Head of caudate nucleus (tissue), 42 donors: ENCODE results near the gene USB1.

Experiments
- DNase-seq, 42 donors: peaks; one replicate each; pipeline versions ENCODE4 v3.0.0 to v3.0.0-alpha.2; 2020 to 2021; ENCODE audit warnings: mixed read lengths in 7 of 42
- intact Hi-C: fragments of 100-400 bp; cut with DNase I; formaldehyde crosslinking; loops from one replicate; pipeline ENCODE4 v1.15.0; 2022

USB1 gene

DNA sequence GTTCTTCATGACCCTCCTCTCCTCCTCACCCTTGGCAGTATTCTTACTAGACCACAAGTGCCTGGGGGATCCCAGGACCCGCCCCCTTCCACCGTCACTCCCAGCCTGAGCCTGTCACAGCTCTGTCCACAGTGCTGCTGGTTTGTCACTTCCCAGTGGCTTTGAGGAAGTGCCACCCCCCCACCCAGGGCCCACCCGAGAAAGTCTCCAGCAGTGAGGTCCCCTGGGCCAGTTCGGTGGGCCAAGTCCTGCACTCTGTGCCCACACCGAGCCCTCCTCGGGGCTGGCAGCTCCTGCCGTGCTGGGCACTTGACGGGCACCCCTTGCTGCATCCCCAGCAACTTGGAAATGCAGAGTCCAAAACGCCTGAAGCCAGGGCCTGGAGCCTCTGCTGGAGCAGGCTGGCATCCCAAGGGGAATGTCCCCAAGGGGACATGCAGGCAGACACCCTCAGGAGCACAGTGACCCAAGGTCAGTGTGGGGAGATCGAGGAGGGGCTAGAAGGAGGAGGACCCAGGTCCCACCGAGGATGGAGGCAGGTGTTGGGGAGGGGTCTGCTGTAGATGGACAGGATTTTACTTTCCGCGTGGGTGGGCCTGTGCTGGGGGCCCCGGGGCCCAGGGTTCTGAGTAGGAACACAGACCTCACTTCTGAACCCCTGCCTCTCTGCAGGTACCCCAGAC lies 39.9 kb downstream of the USB1 start:
- intact Hi-C loops, result no loop called here
- DNase-seq, result no peak

DNA sequence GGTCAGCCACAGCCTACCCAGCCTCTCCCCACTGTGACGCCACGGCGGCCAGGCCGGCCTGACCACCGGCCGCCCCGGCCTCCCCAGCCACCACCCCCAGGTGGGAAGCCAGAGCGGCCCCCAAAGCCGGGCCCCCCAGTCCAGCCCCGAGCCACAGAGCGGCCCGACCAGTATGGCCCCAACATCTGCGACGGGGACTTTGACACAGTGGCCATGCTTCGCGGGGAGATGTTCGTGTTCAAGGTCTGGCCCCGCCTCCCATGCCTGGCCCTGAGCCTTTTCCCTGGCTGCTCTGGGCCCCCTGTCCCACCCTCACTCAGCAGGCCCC lies 40.4 kb downstream of the USB1 start:
- intact Hi-C loops, result no loop called here
- no peak for DNase-seq

DNA sequence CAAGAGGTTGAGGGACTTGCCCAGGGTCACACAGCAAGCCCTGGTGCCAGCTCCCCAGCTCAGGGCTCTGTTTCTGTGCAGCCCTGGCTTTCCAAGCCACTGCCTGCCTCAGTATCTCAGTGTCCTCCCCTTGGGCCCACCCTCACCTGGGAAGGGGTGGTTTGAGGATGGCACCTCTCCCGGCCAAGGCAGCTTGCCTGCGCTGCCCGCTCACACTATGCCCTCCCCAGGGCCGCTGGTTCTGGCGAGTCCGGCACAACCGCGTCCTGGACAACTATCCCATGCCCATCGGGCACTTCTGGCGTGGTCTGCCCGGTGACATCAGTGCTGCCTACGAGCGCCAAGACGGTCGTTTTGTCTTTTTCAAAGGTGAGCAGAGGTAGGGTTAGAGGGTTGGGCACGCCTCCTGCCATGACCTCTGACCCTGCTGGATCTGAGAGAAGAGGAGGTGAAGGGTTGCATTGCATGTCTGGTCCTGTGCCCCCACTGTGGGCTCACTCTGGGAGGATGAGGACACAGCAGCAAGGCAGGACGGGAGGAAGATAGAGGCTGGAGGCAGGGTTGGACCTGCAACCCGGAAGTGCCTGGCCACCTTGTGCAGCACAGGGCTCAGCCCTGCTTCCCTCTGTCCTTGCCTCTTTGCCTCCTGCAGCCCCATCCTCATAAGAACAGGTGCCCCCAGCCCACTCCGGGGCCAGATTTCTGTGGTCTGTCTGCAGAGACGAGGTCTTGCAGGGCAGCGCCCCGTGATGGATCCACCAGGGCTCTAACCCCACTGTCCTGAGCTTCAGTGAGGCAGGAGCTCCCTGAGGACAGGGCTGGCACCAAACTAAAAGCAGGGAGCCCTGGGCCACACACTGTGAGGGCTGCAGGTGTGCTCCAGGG lies 41.0 kb downstream of the USB1 start:
- DNase-seq, result no peak
- intact Hi-C loops, result no loop called here

DNA sequence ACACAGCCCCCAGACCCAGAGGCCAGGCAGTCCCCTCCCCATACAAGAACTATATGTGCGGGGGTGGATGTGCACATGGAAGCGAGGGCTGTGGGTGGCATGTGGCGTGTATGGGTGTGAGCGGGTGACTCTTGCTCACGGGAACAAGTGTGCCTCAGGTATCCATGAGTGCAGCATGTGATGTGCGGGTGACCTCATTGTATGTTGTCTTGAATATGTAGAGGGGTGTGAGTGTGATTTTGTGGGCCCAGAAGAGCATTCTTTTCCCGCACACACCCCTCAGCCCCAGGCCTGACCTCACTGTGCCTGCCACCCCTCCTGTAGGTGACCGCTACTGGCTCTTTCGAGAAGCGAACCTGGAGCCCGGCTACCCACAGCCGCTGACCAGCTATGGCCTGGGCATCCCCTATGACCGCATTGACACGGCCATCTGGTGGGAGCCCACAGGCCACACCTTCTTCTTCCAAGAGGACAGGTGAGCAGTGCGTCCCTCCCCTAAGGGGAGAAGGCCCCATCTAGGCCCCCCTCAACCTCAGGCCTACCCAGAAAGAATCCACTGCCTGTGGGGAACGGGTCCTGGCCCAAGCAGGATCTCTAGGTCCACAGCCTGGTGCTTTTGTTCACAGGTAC lies 41.8 kb downstream of the USB1 start:
- DNase-seq, result no peak
- intact Hi-C loops, result no loop called here

DNA sequence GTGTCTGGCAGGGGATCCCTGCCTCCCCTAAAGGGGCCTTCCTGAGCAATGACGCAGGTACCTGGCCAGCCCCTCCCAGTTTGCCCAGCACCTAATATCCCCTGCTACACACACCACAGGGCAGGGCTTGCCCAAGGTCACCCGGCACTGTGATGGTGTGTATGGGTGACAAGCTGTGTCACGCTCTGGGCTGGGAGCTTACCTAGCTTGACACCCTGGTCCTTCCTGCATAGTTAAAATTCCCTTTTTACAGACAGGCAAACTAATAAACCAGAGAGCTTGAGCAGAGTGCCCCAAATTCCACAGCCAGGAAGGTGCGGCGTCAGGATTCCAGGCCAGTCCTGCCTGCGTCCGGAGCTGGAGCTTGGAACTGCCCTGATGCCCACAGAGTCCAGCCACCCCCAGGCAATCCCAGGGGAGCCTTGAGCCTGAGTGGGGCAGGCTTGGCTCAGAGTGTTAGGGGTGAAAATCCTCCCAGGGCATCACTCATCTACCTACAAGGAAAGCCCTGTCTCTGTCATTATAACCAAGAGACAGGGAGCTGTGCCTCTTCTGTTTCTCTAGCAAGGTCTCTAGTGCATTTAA lies 42.5 kb downstream of the USB1 start:
- no peak for DNase-seq
- intact Hi-C loops, result no loop called here

DNA sequence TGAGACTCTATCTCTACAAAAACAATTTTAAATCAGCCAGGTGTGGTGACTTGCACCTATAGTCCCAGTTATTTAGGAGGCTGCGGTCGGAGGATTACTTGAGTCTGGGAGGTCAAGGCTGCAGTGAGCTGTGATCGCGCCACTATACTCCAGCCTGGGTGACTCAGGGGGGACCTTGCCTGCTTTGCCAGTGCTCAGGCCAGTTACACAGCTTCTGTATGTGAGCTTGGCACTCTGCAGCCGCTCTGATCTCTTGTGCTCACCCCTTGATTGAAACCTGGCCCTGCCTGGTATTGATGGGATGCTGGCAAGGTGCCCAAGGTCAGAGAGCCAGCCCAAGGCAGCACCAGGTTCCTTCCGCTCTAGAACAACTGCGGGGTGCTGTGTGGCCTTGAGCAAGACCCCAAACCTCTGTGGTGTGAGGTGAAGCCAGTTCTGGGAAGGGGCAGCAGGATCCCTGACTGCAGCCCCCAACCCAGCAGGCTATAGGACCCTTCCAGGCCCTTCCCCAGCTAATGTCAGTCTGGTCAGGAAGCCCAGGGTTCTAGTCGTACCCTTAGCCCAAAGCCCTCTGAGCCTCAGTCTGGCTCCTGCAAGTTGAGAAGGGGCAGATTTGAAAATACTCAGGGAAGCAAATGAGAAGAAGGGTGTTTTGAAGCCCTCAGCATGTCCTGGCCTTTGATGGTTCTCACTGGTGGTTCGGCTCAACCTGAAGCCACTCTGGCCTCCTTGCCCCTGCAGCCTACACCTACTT lies 43.2 kb downstream of the USB1 start:
- no peak for DNase-seq
- intact Hi-C loops, result no loop called here

DNA sequence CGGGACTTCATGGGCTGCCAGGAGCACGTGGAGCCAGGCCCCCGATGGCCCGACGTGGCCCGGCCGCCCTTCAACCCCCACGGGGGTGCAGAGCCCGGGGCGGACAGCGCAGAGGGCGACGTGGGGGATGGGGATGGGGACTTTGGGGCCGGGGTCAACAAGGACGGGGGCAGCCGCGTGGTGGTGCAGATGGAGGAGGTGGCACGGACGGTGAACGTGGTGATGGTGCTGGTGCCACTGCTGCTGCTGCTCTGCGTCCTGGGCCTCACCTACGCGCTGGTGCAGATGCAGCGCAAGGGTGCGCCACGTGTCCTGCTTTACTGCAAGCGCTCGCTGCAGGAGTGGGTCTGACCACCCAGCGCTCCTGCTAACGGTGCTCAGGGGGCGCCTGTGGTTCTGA lies 43.9 kb downstream of the USB1 start:
- no peak for DNase-seq
- intact Hi-C loops, result no loop called here

DNA sequence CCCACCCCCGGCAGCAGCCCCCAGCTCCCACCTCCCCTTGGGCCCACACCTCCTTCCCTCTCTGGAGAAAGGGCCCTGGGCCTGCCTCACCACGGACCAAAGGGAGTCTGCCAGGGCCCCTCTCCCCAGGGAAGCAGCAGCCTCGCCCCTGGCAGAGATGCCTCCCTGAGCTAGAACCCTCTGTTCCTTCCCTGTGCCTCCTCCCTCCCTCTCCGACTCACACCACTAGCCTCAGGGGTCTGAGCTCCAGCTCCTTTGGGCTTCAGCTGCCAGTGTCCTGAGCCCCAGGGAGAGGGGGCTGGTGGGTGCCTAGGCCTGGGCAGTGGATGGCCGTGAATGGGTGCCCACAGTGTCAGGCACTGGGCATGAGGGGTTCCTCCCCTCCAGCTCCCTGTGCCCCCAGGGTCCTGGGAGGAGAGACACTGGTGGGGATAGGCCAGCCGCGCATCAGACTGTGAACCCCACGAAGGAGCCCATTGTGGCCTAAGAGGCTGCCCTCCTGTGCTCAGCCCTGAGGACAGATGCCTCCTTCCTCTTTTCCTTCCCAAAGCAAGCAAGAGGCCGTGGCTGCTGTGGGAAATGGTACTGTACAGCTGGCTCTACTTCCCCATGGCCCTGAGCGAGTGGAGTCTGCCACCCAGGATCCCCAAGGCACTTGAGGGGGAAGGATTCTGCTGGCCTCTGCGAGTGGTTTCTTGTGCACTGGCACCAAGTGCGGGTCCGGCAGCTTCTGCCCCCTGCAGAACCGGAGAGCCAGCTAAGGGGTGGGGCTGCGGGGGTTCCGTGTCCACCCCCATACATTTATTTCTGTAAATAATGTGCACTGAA lies 45.1 kb downstream of the USB1 start:
- DNase-seq, result no peak
- intact Hi-C loops, result no loop called here

DNA sequence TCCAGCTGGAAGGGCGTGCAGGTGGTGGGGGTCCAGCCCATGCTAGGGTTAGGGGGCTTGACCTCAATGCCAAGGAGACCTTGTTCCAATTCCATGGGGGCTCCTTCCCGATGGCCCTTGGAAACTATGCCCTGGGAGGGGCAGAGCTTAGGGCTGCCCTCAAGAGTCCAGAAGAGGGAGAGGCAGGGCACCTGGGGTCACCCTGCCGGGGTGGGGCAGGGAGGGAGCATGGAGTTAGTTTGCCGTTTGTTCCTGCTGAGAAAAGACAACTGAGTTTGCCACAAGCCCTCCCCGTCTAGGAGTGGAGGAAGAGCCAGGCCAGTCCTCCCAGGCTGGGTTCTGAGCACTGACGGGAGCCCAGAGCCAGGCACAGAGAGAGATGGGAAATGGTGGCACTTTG lies 45.7 kb downstream of the USB1 start:
- DNase-seq, result no peak
- intact Hi-C loops, result no loop called here

DNA sequence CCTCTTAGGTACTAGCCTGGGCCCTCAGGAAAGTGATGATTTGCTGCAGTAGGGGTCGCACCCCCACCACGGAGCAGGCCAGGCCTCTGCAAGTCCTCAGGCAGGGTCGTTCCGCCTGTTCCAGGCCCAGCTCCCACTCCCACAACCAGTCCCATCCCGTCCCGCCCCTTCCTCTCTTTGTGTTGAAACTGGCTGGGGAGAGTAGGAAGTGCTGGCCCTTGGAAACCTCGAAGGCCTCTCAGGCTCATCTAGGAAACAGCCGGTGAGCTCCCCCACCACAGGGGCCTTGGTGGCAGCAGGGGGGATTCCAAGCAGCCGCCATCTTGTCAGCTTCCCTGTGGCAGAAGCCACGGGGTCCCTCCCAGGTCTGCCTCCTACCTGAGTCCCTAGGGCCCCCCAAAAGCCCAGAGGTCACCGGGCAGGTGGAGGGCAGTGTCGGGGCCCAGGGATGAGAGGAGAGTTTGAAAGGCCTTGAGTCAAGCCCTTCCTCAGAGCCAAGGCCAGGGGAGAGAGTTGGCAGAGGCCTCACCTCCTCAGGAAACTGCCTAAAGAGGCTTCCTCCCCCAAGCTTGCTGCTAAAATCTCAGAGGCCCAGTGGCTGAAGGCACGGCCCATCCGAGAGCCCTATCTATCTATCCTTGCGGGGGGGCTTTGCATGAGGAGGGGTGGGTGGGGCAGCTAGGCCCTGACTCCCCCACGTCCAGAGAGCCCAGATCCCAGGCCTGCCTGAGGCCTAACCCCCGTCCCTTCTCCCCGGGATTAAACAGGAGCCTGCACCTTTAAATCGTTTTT lies 46.5 kb downstream of the USB1 start:
- intact Hi-C loops, result no loop called here

DNA sequence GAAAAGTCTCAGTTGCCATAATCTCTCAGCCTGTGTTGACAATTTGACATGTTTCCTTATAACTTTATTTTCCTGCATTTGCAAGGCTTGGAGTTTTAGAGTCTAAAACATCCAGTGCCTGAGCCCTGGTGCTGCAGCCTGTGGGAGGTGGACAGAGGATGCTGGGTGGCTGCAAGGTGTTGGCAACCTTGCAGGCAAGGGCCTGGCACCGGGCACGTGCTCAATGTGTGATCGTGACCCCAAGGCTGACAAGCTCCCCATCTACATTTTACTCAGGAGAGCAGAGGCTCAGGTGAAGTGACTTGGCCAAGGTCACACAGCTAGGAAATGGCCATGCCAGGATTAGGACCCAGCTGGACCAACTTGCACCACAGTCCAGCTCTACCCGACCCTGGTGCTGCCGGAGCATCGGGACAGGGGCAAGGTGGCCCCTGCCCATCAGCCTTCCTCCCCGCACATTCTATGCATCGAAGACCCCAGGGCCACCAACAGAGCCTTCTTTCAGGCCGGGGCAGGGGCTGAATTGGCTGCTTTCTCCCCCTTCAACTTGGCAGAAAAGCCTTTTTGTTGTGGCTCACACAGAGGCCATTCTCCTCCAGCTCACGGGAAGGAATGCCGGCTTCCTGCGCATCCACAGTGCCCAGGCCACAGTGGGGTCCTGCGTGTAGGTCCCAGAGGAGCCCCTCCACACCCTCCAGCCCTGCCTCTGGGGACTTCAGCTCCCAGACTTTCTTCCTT lies 47.5 kb downstream of the USB1 start:
- intact Hi-C loops, result no loop called here

More for the DNA sequence above, 46.5 kb downstream of the USB1 start:
- DNase-seq, result no peak

DNA sequence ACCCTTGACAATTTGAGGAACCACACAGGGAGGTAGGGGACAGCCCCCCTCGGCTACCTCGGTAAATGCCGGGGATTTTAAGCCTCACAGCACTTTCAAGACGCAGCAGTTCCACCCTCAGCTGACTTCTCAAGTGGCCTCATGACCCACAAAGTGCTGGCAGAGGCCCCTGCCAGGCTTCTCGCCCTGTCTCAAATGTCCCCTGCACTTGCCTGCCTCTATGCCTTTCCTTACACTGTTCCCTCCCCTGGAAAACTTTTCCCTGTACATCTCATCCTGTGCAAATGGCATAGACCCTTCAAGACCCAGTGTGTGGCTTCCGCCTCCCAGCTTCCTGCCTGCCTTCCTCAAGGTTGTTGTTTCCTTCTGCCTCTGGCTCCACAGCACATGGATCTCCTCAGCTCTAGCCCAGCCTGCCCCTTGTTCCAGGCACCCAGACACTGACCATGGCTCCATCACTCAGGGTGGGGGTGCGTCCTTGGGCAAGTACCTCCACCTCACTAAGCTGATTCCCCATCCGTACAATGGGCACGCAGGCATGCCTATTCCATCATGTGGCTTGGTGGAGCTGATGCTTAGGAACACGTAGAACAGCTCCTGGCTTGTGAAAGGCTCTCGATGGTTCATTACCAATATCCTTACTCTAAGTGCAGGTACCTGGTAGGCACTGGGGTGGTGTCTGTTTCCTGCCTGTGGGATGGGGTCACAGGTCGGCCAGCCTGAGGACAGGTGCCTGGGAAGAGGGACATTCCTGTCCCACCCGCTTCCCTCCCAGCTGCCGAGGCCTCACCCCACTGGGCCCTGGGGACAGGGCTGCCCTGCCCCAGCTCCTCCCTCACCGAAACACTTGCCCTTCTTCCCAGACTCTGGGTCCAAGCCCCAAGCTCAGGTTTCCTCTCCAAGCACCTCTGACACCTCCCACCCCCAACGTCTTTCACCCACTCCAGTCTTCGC lies 48.3 kb downstream of the USB1 start:
- no peak for DNase-seq
- intact Hi-C loops, result no loop called here

More for the DNA sequence above, 47.5 kb downstream of the USB1 start:
- DNase-seq, result peak in 1 of 42 donors; percentile 24

DNA sequence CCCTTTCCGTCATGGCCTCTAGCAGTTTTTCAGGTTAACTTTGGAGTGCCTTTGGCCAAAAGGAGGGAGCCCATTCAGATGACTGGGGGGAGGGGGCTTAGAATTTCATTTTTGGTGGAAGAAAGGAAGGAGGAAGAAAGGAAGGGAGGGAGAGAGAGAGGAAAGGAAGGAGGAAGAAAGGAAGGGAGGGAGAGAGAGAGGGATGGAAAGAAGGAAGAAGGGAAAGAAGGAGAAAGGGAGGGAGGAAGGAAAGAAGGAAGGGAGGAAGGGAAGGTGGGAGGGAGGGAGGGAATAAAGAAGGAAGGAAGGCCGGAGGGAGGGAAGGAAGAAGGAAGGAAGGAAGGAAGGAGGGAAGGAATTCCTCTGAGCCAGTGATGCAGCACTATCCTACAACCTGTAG lies 50.1 kb downstream of the USB1 start:
- intact Hi-C loops, result no loop called here
- DNase-seq, result no peak

DNA sequence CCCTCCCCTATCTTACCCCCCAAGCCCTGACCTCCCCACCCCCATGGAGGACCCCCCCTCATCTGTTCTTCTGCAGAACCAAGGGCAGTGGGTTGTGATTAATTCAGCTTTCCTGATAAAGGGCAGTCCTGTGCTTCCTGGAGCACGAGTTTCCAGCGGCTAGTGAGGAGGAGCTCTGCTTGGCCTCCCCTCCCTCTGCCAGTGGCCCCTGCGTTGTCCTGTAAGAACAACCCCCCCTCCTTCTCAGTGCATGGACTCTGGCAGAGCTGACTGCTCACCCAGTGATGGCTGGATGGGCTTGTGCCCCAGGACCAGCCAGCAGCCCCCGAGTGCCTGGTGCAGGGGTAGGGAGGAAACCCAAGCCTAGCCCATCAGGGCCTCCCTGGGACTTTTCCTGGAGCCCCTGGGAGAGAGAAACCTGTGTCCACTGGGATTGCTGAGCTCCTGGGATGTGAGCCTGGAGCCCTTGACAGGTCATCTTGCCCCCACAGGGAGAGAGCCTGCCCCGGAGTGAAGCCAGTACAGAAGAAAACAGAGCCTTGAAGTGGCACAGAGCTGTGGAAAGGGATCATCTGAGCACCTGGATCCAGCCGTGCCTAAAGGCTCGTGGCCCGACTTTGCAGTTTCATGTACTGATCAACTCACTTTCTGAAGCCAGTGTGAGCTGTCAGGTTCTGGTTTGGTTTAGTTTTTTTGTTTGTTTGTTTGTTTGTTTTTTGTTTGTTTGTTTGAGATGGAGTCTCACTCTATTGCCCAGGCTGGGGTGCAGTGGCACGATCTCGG lies 50.8 kb downstream of the USB1 start:
- intact Hi-C loops, result no loop called here
- DNase-seq, result no peak

DNA sequence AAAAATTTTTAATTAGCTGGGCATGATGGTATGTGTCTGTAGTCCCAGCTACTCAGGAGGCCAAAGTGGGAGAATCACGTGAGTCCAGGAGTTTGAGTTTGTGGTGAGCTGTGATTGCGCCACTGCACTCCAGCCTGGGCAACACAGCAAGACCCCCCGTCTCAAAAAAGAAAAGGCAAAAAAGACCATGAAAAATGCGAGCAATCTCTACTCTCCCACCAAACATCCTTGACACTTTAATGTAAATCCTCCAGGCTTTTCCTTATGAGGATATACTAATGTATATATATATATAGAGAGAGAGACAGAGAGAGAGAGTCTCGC lies 52.4 kb downstream of the USB1 start:
- DNase-seq, result no peak
- intact Hi-C loops, result no loop called here
